Rectal smooth muscle tissue (tissue), 1 donor: Measurements from ENCODE around the gene OR4F17.
"Not testable (repeated sequence)": the region's sequence is repeated elsewhere in the genome, so short reads cannot be mapped to it uniquely, and the experiment has no call there.

Source experiments
- H3K27ac ChIP-seq: one replicate; pipeline ENCODE4 v1.7.0; 2013; ENCODE audit warnings: low read depth, low read length, inconsistent platforms
- H3K27me3 ChIP-seq: one replicate; pipeline ENCODE4 v1.7.0; 2013; ENCODE audit warnings: low read length; ENCODE audit not compliant: control insufficient read depth, insufficient read depth
- H3K36me3 ChIP-seq: one replicate; pipeline ENCODE4 v1.7.0; 2013; ENCODE audit warnings: low read length; ENCODE audit not compliant: control insufficient read depth, insufficient read depth
- H3K4me1 ChIP-seq: one replicate; pipeline ENCODE4 v1.7.0; 2013; ENCODE audit warnings: low read length; ENCODE audit not compliant: control insufficient read depth, insufficient read depth
- H3K4me3 ChIP-seq: one replicate; pipeline ENCODE4 v1.7.0; 2013; ENCODE audit warnings: low read length
- H3K9ac ChIP-seq: one replicate; pipeline ENCODE4 v1.7.0; 2013; ENCODE audit warnings: low read length

The OR4F17 gene, protein sequence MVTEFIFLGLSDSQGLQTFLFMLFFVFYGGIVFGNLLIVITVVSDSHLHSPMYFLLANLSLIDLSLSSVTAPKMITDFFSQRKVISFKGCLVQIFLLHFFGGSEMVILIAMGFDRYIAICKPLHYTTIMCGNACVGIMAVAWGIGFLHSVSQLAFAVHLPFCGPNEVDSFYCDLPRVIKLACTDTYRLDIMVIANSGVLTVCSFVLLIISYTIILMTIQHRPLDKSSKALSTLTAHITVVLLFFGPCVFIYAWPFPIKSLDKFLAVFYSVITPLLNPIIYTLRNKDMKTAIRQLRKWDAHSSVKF

DNA sequence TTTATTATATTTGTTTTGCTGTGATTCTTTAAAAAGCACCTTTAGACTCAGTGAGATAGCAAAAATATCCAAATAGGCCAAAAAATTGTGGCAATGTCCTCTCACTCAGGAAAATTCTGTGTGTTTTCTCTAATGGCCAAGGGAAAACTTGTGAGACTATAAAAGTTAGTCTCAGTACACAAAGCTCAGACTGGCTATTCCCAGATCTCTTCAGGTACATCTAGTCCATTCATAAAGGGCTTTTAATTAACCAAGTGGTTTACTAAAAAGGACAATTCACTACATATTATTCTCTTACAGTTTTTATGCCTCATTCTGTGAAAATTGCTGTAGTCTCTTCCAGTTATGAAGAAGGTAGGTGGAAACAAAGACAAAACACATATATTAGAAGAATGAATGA lies at the start of gene OR4F17:
OR4F17 (plus strand) TSS at position 301 of the 400 bp plus-strand sequence. CDS start 3,575 bp downstream, outside the sequence.
- not testable (repeated sequence) for H3K4me1 ChIP-seq, H3K9ac ChIP-seq, H3K4me3 ChIP-seq, H3K36me3 ChIP-seq, H3K27ac ChIP-seq, H3K27me3 ChIP-seq

DNA sequence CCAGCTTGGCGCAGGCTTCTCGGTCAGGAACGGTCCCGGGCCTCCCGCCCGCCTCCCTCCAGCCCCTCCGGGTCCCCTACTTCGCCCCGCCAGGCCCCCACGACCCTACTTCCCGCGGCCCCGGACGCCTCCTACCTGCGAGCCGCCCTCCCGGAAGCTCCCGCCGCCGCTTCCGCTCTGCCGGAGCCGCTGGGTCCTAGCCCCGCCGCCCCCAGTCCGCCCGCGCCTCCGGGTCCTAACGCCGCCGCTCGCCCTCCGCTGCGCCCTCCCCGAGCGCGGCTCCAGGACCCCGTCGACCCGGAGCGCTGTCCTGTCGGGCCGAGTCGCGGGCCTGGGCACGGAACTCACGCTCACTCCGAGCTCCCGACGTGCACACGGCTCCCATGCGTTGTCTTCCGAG lies 36.1 kb upstream of the OR4F17 start:
- not testable (repeated sequence) for H3K9ac ChIP-seq, H3K27me3 ChIP-seq, H3K4me1 ChIP-seq, H3K4me3 ChIP-seq, H3K27ac ChIP-seq, H3K36me3 ChIP-seq

DNA sequence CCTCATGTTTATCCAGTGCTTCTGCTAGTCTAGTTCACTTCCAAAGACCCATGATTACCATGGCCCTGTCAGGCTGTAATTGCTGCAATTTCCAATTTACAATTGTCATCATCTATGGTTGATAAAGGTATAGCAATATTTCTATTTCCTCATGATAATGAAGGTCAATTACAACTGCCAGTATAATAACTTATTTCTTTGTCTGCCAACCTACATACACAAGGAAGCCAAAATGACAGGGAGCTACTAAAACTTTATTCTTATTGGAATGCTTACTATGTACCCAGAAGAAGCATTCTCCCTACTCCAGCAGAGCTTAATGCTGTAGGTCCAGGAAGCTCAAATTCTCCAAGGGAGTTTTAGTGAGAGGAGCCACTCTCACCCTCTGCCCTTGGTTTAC lies 24.0 kb upstream of the OR4F17 start:
- not testable (repeated sequence) for H3K4me1 ChIP-seq, H3K9ac ChIP-seq, H3K27me3 ChIP-seq, H3K36me3 ChIP-seq, H3K4me3 ChIP-seq, H3K27ac ChIP-seq

DNA sequence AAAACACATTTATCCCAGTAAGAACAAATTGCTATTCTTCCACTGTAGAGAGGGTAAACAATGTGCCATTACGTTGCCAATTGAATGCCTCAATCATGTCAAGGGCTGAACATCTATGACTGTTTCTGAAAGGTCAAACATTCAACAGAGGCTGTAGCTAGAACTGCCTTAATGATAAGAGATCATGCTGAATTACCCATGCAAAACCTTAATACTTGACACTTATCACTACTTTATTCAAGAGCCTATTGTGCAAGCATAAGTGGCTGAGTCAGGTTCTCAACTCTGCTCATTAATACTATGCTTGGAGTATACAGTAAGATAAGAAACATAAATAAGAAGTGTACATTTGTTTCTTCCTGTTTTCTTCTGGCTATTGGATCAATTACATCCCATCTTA lies 23.3 kb upstream of the OR4F17 start:
- H3K27me3 ChIP-seq, H3K9ac ChIP-seq, H3K27ac ChIP-seq, H3K4me1 ChIP-seq, H3K4me3 ChIP-seq, H3K36me3 ChIP-seq: not testable (repeated sequence)

DNA sequence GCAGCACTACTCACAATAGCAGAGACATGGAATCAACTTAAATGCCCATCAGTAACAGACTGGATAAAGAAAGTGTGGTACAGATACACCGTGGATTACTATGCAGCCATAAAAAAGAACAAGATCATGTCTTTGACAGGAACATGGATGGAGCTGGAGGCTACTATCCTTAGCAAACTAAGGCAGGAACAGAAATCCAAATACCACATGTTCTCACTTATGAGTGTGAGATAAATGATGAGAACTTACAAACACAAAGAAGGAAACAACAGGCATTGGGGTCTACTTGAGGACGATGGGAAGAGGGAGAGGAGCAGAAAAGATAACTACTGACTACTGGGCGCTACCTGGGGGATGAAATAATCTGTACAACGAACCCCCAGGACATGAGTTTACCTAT lies 16.2 kb upstream of the OR4F17 start:
- not testable (repeated sequence) for H3K4me1 ChIP-seq, H3K27me3 ChIP-seq, H3K9ac ChIP-seq, H3K36me3 ChIP-seq, H3K4me3 ChIP-seq, H3K27ac ChIP-seq

DNA sequence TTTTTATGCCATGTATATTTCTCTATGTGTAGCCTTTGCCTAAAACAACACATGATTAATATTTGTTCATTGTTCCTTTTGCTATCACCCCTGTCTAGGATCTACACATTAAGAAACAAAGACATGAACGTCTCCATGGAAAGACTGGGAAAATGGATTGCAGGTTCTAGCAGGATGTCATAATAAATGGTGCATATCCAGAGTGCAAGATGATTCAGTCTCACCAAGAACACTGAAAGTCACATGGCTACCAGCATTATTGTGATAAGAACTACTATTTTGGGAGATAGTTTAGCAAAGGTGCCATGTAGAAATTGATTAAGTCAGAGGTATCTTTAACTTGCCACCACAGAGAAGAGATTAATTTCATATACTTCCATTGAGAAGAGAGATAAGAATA lies 12.1 kb upstream of the OR4F17 start:
- H3K36me3 ChIP-seq, H3K27ac ChIP-seq, H3K9ac ChIP-seq, H3K4me3 ChIP-seq, H3K4me1 ChIP-seq, H3K27me3 ChIP-seq: not testable (repeated sequence)

DNA sequence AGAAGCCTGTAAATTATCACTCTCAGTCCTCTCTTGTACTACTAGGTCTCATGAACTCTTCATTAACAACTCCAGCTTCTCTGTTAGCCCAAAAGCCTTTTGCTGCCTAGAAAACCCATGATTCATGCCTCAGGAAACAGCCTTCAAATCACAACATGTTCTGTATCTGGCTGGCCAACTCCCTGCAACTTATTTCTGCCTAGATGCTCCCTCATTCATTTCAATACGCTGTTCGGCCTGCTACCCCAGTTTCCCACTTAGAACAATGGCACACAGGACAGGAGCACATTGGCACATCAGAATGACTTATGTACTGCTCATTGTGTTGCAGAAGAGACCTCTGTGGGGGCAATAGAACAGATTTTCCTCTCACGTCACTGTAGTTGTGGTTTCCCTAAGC lies 9.3 kb upstream of the OR4F17 start:
- H3K27ac ChIP-seq, H3K4me1 ChIP-seq, H3K9ac ChIP-seq, H3K36me3 ChIP-seq, H3K27me3 ChIP-seq, H3K4me3 ChIP-seq: not testable (repeated sequence)

DNA sequence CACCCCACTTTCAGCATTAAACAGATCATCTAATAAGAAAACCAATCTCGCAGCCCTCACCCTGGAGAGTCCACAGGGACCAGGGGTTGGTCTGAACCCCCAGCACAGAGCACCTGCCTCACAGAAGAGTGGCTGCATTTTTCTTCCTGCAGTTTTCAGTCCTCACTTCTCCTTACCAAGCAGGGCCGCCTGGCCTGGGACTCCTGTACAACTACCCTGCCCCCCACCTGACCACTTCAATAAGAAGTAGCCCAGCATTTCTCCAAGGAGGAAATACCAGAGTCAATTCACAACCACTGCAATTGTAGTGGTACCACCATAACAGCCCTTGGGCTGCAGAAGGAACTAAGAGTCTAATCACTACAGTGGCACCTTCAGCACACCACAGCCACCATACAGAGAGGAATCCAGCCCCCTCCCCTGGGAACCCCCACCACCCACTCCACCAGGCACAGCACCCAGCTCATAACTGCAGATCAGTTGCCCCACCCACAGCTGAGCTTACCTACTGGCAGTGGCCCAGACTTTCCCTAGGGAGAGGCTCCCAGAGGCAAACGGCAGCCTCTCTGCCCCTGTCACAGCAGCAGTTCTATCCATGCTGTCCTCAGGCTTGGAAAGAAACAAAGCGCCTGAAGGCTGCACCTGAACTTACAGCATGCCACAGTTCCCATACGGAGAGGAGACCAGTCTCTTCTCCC lies 13.7 kb downstream of the OR4F17 start:
- H3K27me3 ChIP-seq: not testable (repeated sequence)

More for the DNA sequence above, 13.7 kb downstream of the OR4F17 start:
- not testable (repeated sequence) for H3K9ac ChIP-seq, H3K4me1 ChIP-seq, H3K36me3 ChIP-seq, H3K27ac ChIP-seq, H3K4me3 ChIP-seq
